Osteoblast (primary cell): ENCODE results near the gene PAX5. TPM values are rescaled to one million over a fixed set of nuclear protein-coding genes. Genes with fewer than 3 reads are reported as not detected.

ENCODE experiments used
- DNase-seq: peaks from one replicate; pipeline ENCODE4 v3.0.0; 2011; ENCODE audit warnings: low spot score, mixed read lengths; ENCODE audit not compliant: insufficient read length; ENCODE audit errors: missing footprints
- H2AFZ ChIP-seq: 2 replicates; pipeline ENCODE4 v1.6.0; 2011; ENCODE audit warnings: mild to moderate bottlenecking, low read length
- H3K27ac ChIP-seq: 2 replicates; pipeline ENCODE4 v1.5.1; 2011; ENCODE audit warnings: mild to moderate bottlenecking, low read depth, low read length, moderate library complexity
- H3K27me3 ChIP-seq: 2 replicates; pipeline ENCODE4 v1.6.0; 2012; ENCODE audit warnings: mild to moderate bottlenecking, control low read depth, inconsistent platforms, low read length, moderate library complexity; ENCODE audit not compliant: insufficient read depth
- H3K36me3 ChIP-seq: 2 replicates; pipeline ENCODE4 v1.5.1; 2011; ENCODE audit warnings: mild to moderate bottlenecking, low read length, control low read depth, moderate library complexity; ENCODE audit not compliant: insufficient read depth
- H3K4me1 ChIP-seq: 2 replicates; pipeline ENCODE4 v1.5.1; 2011; ENCODE audit warnings: mild to moderate bottlenecking, low read length, control low read depth, moderate library complexity; ENCODE audit not compliant: insufficient read depth
- H3K4me2 ChIP-seq: 2 replicates; pipeline ENCODE4 v1.6.0; 2011; ENCODE audit warnings: mild to moderate bottlenecking, low read length; ENCODE audit not compliant: insufficient read depth
- H3K4me3 ChIP-seq: fragments of 200-600 bp; sonication (generic); 3 replicates; pipeline ENCODE4 v1.5.1; 2012; ENCODE audit warnings: mild to moderate bottlenecking, low read length, inconsistent platforms; ENCODE audit not compliant: insufficient read depth
- H3K79me2 ChIP-seq: 2 replicates; pipeline ENCODE4 v1.6.0; 2012; ENCODE audit warnings: mild to moderate bottlenecking, low read length, control low read depth, inconsistent platforms; ENCODE audit not compliant: insufficient read depth
- H3K9me3 ChIP-seq: 2 replicates; pipeline ENCODE4 v1.5.1; 2011; ENCODE audit warnings: low read depth, low read length, control low read depth
- H4K20me1 ChIP-seq: 2 replicates; pipeline ENCODE4 v1.6.0; 2012; ENCODE audit warnings: mild to moderate bottlenecking, low read length, control low read depth; ENCODE audit not compliant: insufficient read depth
- total RNA-seq: library from RNA; depleted of rRNA; stranded (reverse); fragments of >200 nt; gene quantifications from 2 replicates; pipeline ENCODE4 v1.2.3, GENCODE V29; 2012
- TF ChIP-seq, protein P1 (sequence below): IDR thresholded peaks from 2 replicates; pipeline ENCODE4 v1.5.1; 2011; ENCODE audit warnings: mild to moderate bottlenecking, low read depth, low read length, moderate library complexity; ENCODE audit errors: extremely low read depth

Gene PAX5
- total RNA-seq, 1 donor: not detected

- Histone ChIP-seq H3K27me3 (peaks cover 17% of the 10 kb centered on the region), H3K79me2 (no peaks in the 10 kb centered on the region), H3K36me3 (no peaks in the 10 kb centered on the region), H3K27ac (no peak overlapping the region), H3K4me3 (no peak overlapping the region), H3K4me2 (no peak overlapping the region), H4K20me1 (no peaks in the 10 kb centered on the region), H3K9me3 (no peaks in the 10 kb centered on the region), H2AFZ (no peak overlapping the region), H3K4me1 (no peaks in the 10 kb centered on the region)
- TF ChIP-seq, protein P1, sequence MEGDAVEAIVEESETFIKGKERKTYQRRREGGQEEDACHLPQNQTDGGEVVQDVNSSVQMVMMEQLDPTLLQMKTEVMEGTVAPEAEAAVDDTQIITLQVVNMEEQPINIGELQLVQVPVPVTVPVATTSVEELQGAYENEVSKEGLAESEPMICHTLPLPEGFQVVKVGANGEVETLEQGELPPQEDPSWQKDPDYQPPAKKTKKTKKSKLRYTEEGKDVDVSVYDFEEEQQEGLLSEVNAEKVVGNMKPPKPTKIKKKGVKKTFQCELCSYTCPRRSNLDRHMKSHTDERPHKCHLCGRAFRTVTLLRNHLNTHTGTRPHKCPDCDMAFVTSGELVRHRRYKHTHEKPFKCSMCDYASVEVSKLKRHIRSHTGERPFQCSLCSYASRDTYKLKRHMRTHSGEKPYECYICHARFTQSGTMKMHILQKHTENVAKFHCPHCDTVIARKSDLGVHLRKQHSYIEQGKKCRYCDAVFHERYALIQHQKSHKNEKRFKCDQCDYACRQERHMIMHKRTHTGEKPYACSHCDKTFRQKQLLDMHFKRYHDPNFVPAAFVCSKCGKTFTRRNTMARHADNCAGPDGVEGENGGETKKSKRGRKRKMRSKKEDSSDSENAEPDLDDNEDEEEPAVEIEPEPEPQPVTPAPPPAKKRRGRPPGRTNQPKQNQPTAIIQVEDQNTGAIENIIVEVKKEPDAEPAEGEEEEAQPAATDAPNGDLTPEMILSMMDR: no peak
- no peak for DNase-seq
Measured at GRCh38 chr9:36847781-36848673, 186.0 kb downstream of the PAX5 start.

- H3K27ac ChIP-seq: no peak overlapping the region
- H3K9me3 ChIP-seq: no peaks in the 10 kb centered on the region
- H3K4me1 ChIP-seq: no peaks in the 10 kb centered on the region
- H3K36me3 ChIP-seq: no peaks in the 10 kb centered on the region
- TF ChIP-seq, protein P1: no peak
- no peaks in the 10 kb centered on the region for H4K20me1 ChIP-seq
- H3K4me2 ChIP-seq: no peak overlapping the region
- no peak overlapping the region for H3K4me3 ChIP-seq
- peaks cover 25% of the 10 kb centered on the region for H3K27me3 ChIP-seq
- no peaks in the 10 kb centered on the region for H3K79me2 ChIP-seq
- no peak overlapping the region for H2AFZ ChIP-seq
- DNase-seq: no peak
Measured at GRCh38 chr9:36846621-36847020, 187.4 kb downstream of the PAX5 start.

- Histone ChIP-seq H3K4me3 (no peak overlapping the region), H3K4me1 (no peaks in the 10 kb centered on the region), H3K36me3 (no peaks in the 10 kb centered on the region), H3K27ac (no peak overlapping the region), H3K27me3 (peaks cover 24% of the 10 kb centered on the region), H2AFZ (no peak overlapping the region), H3K9me3 (no peaks in the 10 kb centered on the region), H3K79me2 (no peaks in the 10 kb centered on the region), H4K20me1 (no peaks in the 10 kb centered on the region), H3K4me2 (no peak overlapping the region)
- TF ChIP-seq, protein P1: no peak
- DNase-seq: no peak
Measured at GRCh38 chr9:36845844-36846243, 188.2 kb downstream of the PAX5 start.

- H3K27me3 ChIP-seq: peaks cover 22% of the 10 kb centered on the region
- no peaks in the 10 kb centered on the region for H3K36me3 ChIP-seq
- no peak overlapping the region for H2AFZ ChIP-seq
- TF ChIP-seq, protein P1: no peak
- no peaks in the 10 kb centered on the region for H3K9me3 ChIP-seq
- DNase-seq: no peak
- H3K79me2 ChIP-seq: no peaks in the 10 kb centered on the region
- H3K27ac ChIP-seq: no peak overlapping the region
- no peaks in the 10 kb centered on the region for H4K20me1 ChIP-seq
- no peak overlapping the region for H3K4me3 ChIP-seq
- no peaks in the 10 kb centered on the region for H3K4me1 ChIP-seq
- no peak overlapping the region for H3K4me2 ChIP-seq
Measured at GRCh38 chr9:36844961-36845360, 189.1 kb downstream of the PAX5 start.
